H9 (cell line): Measurements from ENCODE around the gene CRY1. TPM values are rescaled to one million over a fixed set of nuclear protein-coding genes. Genes with fewer than 3 reads are reported as not detected.

Source experiments
- DNase-seq: peaks from one replicate; pipeline ENCODE4 v3.0.0-alpha.2; 2017
- H2AFZ ChIP-seq: one replicate; pipeline ENCODE4 v1.6.1; 2013; ENCODE audit warnings: mild to moderate bottlenecking, low read length, control low read depth, moderate library complexity
- H2AK5ac ChIP-seq: 2 replicates; pipeline ENCODE4 v1.6.1; 2013; ENCODE audit warnings: low read length, control low read depth, mixed read lengths; ENCODE audit not compliant: insufficient read length
- H2BK120ac ChIP-seq: one replicate; pipeline ENCODE4 v1.6.1; 2013; ENCODE audit warnings: low read depth, mild to moderate bottlenecking, low read length, control low read depth, inconsistent platforms; ENCODE audit not compliant: poor library complexity, severe bottlenecking
- H2BK12ac ChIP-seq: 2 replicates; pipeline ENCODE4 v1.6.1; 2013; ENCODE audit warnings: low read length, control low read depth, mixed read lengths, low read depth; ENCODE audit not compliant: insufficient read length
- H2BK15ac ChIP-seq: 2 replicates; pipeline ENCODE4 v1.6.1; 2013; ENCODE audit warnings: low read depth, low read length, control low read depth
- H2BK20ac ChIP-seq: one replicate; pipeline ENCODE4 v1.6.1; 2013; ENCODE audit warnings: low read depth, mild to moderate bottlenecking, low read length, control low read depth, inconsistent platforms; ENCODE audit not compliant: poor library complexity, severe bottlenecking
- H2BK5ac ChIP-seq: 2 replicates; pipeline ENCODE4 v1.6.1; 2013; ENCODE audit warnings: low read length, control low read depth, mixed read lengths; ENCODE audit not compliant: insufficient read length
- H3K14ac ChIP-seq: 2 replicates; pipeline ENCODE4 v1.6.1; 2013; ENCODE audit warnings: low read length, control low read depth; ENCODE audit not compliant: insufficient read depth
- H3K18ac ChIP-seq: 2 replicates; pipeline ENCODE4 v1.6.1; 2013; ENCODE audit warnings: low read depth, mild to moderate bottlenecking, mixed read lengths, low read length, control low read depth; ENCODE audit not compliant: insufficient read length
- H3K23ac ChIP-seq: 2 replicates; pipeline ENCODE4 v1.6.1; 2013; ENCODE audit warnings: low read length, control low read depth, mixed read lengths, low read depth; ENCODE audit not compliant: insufficient read length
- H3K23me2 ChIP-seq: 2 replicates; pipeline ENCODE4 v1.6.1; 2013; ENCODE audit warnings: low read depth, mild to moderate bottlenecking, mixed read lengths, low read length, control low read depth; ENCODE audit not compliant: insufficient read length, poor library complexity, severe bottlenecking
- H3K27ac ChIP-seq: 2 replicates; pipeline ENCODE4 v1.5.1; 2013; ENCODE audit warnings: low read length, control low read depth, mixed read lengths, low read depth; ENCODE audit not compliant: insufficient read length
- H3K27me3 ChIP-seq: 2 replicates; pipeline ENCODE4 v1.6.1; 2013; ENCODE audit warnings: low read length, control low read depth, inconsistent platforms; ENCODE audit not compliant: insufficient read depth
- H3K4ac ChIP-seq: 2 replicates; pipeline ENCODE4 v1.6.1; 2013; ENCODE audit warnings: low read depth, mild to moderate bottlenecking, control low read depth, inconsistent platforms, low read length, moderate library complexity
- H3K4me1 ChIP-seq: 2 replicates; pipeline ENCODE4 v1.6.1; 2013; ENCODE audit warnings: low read length, control low read depth, inconsistent platforms; ENCODE audit not compliant: insufficient read depth
- H3K4me2 ChIP-seq: 2 replicates; pipeline ENCODE4 v1.6.1; 2013; ENCODE audit warnings: low read length, control low read depth, mixed read lengths; ENCODE audit not compliant: insufficient read length, insufficient read depth
- H3K56ac ChIP-seq: 2 replicates; pipeline ENCODE4 v1.6.1; 2013; ENCODE audit warnings: low read depth, mild to moderate bottlenecking, mixed read lengths, low read length, control low read depth; ENCODE audit not compliant: insufficient read length
- H3K79me1 ChIP-seq: 2 replicates; pipeline ENCODE4 v1.6.1; 2013; ENCODE audit warnings: low read depth, mild to moderate bottlenecking, moderate library complexity, low read length, control low read depth, inconsistent platforms; ENCODE audit not compliant: insufficient read depth, poor library complexity, severe bottlenecking
- H3K79me2 ChIP-seq: 2 replicates; pipeline ENCODE4 v1.6.1; 2013; ENCODE audit warnings: low read length, control low read depth, inconsistent platforms; ENCODE audit not compliant: insufficient read depth
- H3K9ac ChIP-seq: 2 replicates; pipeline ENCODE4 v1.6.1; 2013; ENCODE audit warnings: low read length, control low read depth, mixed read lengths; ENCODE audit not compliant: insufficient read length; ENCODE audit errors: extremely low read depth
- H3K9me3 ChIP-seq: one replicate; pipeline ENCODE4 v1.6.1; 2013; ENCODE audit warnings: low read depth, low read length, inconsistent platforms; ENCODE audit not compliant: control insufficient read depth
- H3T11ph ChIP-seq: one replicate; pipeline ENCODE4 v1.6.1; 2013; ENCODE audit warnings: mild to moderate bottlenecking, low read length, control low read depth, inconsistent platforms
- H4K20me1 ChIP-seq: one replicate; pipeline ENCODE4 v1.6.1; 2013; ENCODE audit not compliant: control insufficient read depth, insufficient read length, insufficient read depth
- H4K5ac ChIP-seq: 2 replicates; pipeline ENCODE4 v1.6.1; 2013; ENCODE audit warnings: low read depth, mild to moderate bottlenecking, mixed read lengths, low read length, control low read depth; ENCODE audit not compliant: insufficient read length
- H4K8ac ChIP-seq: replicated peaks from 2 replicates; pipeline ENCODE4 v1.6.1; 2013; ENCODE audit warnings: low read length, control low read depth, mixed read lengths, low read depth; ENCODE audit not compliant: insufficient read length
- H4K91ac ChIP-seq: 2 replicates; pipeline ENCODE4 v1.6.1; 2013; ENCODE audit warnings: low read depth, mild to moderate bottlenecking, moderate library complexity, mixed read lengths, low read length, control low read depth; ENCODE audit not compliant: insufficient read length
- H3K27ac Mint-ChIP-seq, 3 experiments: 2 replicates in 2 of 3; 3 replicates in 1 of 3; pipeline ENCODE4 v1.8.0; 2020 to 2021; ENCODE audit warnings: mixed read lengths in 3 of 3, mild to moderate bottlenecking in 1 of 3, moderate library complexity in 1 of 3
- H3K27me3 Mint-ChIP-seq: 2 replicates; pipeline ENCODE4 v1.8.0; 2021; ENCODE audit warnings: low read depth, mild to moderate bottlenecking, moderate library complexity, mixed read lengths
- H3K36me3 Mint-ChIP-seq, 3 experiments: 2 replicates in 2 of 3; 3 replicates in 1 of 3; pipeline ENCODE4 v1.8.0; 2020 to 2021; ENCODE audit warnings: low read depth in 3 of 3, mixed read lengths in 3 of 3; ENCODE audit not compliant: insufficient read depth in 1 of 3
- H3K4me1 Mint-ChIP-seq, 2 experiments: 2 replicates each; pipeline ENCODE4 v1.8.0; 2020; ENCODE audit warnings: mixed read lengths in 2 of 2
- H3K4me3 Mint-ChIP-seq, 2 experiments: 2 replicates in 1 of 2; 3 replicates in 1 of 2; pipeline ENCODE4 v1.8.0; 2020 to 2021; ENCODE audit warnings: mild to moderate bottlenecking in 2 of 2, mixed read lengths in 2 of 2, moderate library complexity in 1 of 2
- H3K9me3 Mint-ChIP-seq, 2 experiments: 2 replicates in 1 of 2; 3 replicates in 1 of 2; pipeline ENCODE4 v1.8.0; 2020; ENCODE audit warnings: mild to moderate bottlenecking in 2 of 2, mixed read lengths in 2 of 2, moderate library complexity in 1 of 2
- CTCF ChIP-seq: fragments of 200-600 bp; sonication (generic); conservative IDR thresholded peaks from 3 replicates; pipeline ENCODE4 v1.8.0; 2021; ENCODE audit warnings: antibody characterized with exemption, mild to moderate bottlenecking
- WGBS: extraction: QIAGEN DNeasy Blood & Tissue Kit; methylation state at CpG from one replicate; pipeline ENCODE4 v1.1.7; 2013; ENCODE audit warnings: missing lambda C conversion rate, low lambda C conversion rate, mixed read lengths; ENCODE audit not compliant: insufficient read length; ENCODE audit errors: extremely low coverage; 5-methylcytosine and 5-hydroxymethylcytosine counted together
- total RNA-seq: library from RNA; stranded (reverse); gene quantifications from 2 replicates; pipeline ENCODE4 v1.2.1, GENCODE V29; 2021

Gene CRY1
- total RNA-seq, 1 experiment from 2014 or later = 23.5 TPM

GRCh38 chr12:106950591-106950990, 142.8 kb downstream of the CRY1 start:
- no peak overlapping the region for H3K23ac ChIP-seq
- peaks cover 3 to 9% (median 4%) of the 10 kb centered on the region in 3 experiments; a peak in 5 of 7 replicates for H3K36me3 Mint-ChIP-seq
- no peak overlapping the region for H2BK20ac ChIP-seq
- no peaks in the 10 kb centered on the region for H3K79me2 ChIP-seq
- TF ChIP-seq CTCF = no peak
- no peak overlapping the region for H3K4ac ChIP-seq
- H4K91ac ChIP-seq = no peak overlapping the region
- H2BK5ac ChIP-seq = no peak overlapping the region
- no peaks in the 10 kb centered on the region for H3K4me1 ChIP-seq
- no peak overlapping the region for H2AK5ac ChIP-seq
- no peak overlapping the region for H3K27ac ChIP-seq
- H2BK15ac ChIP-seq = no peak overlapping the region
- H3T11ph ChIP-seq = no peak overlapping the region
- no peaks in the 10 kb centered on the region for H3K27me3 ChIP-seq
- no peaks in the 10 kb centered on the region for H4K20me1 ChIP-seq
- no peak overlapping the region for H2AFZ ChIP-seq
- H3K9me3 ChIP-seq = peaks cover 18% of the 10 kb centered on the region
- peaks cover 30 to 37% of the 10 kb centered on the region in 2 experiments for H3K9me3 Mint-ChIP-seq
- no peak overlapping the region for H3K14ac ChIP-seq
- no peak overlapping the region for H3K56ac ChIP-seq
- H3K4me2 ChIP-seq = no peak overlapping the region
- H3K23me2 ChIP-seq = no peaks in the 10 kb centered on the region
- H2BK12ac ChIP-seq = no peak overlapping the region
- no peak overlapping the region for H3K4me3 Mint-ChIP-seq
- peaks cover 46% of the 10 kb centered on the region for H3K27me3 Mint-ChIP-seq
- no peaks in the 10 kb centered on the region for H3K4me1 Mint-ChIP-seq
- no peak overlapping the region for H4K5ac ChIP-seq
- no peak overlapping the region; a peak in 1 of 7 replicates for H3K27ac Mint-ChIP-seq
- no peaks in the 10 kb centered on the region for H3K79me1 ChIP-seq
- no peak overlapping the region for H4K8ac ChIP-seq
- H3K18ac ChIP-seq = no peak overlapping the region
- no CpG with 5 or more reads among the region's 5 CpGs for WGBS
- no peak for DNase-seq
- H2BK120ac ChIP-seq = no peak overlapping the region
- no peak overlapping the region for H3K9ac ChIP-seq
